Esophagus squamous epithelium (tissue), 5 donors: Measurements from ENCODE around the gene KCNQ1. TPM values are rescaled to one million over a fixed set of nuclear protein-coding genes. Genes with fewer than 3 reads are reported as not detected.

Experiments used
- DNase-seq: peaks from one replicate; lab custom pipeline; 2025; lab: John Stamatoyannopoulos, UW
- H3K27ac ChIP-seq, 4 donors: fragments of 200-600 bp; sonication (generic); one replicate each; pipeline ENCODE4 v1.5.1; 2016 to 2019; ENCODE audit warnings: mild to moderate bottlenecking in 1 of 4
- H3K27me3 ChIP-seq, 4 donors: fragments of 200-600 bp; sonication (generic); 1 replicate in 3 of 4; 2 replicates in 1 of 4; pipeline versions ENCODE4 v1.5.1 to v1.6.0; 2017 to 2021; ENCODE audit warnings: antibody characterized with exemption in 1 of 4
- H3K36me3 ChIP-seq, 3 donors: fragments of 200-600 bp; sonication (generic); one replicate each; pipeline ENCODE4 v1.5.1; 2016 to 2019
- H3K4me1 ChIP-seq, 3 donors: fragments of 200-600 bp; sonication (generic); one replicate each; pipeline ENCODE4 v1.5.1; 2017 to 2019
- H3K4me3 ChIP-seq, 4 donors: fragments of 200-600 bp; sonication (generic); 1 replicate in 3 of 4; 2 replicates in 1 of 4; pipeline ENCODE4 v1.5.1; 2016 to 2019; ENCODE audit warnings: mild to moderate bottlenecking in 2 of 4, moderate library complexity in 1 of 4
- H3K9me3 ChIP-seq, 3 donors: fragments of 200-600 bp; sonication (generic); one replicate each; pipeline ENCODE4 v1.5.1; 2016 to 2019
- CTCF ChIP-seq, 6 experiments: fragments of 450-650 bp in 4 of 6; fragments of 200-600 bp in 2 of 6; sonication (generic) in 2 of 6; IDR thresholded peaks; one replicate each; pipeline ENCODE4 v1.5.1; 2016 to 2019; ENCODE audit warnings: antibody characterized with exemption in 6 of 6, mild to moderate bottlenecking in 4 of 6, moderate library complexity in 4 of 6
- POLR2A ChIP-seq, 4 donors: fragments of 450-650 bp; IDR thresholded peaks; one replicate each; pipeline ENCODE4 v1.6.1; 2017; ENCODE audit warnings: antibody characterized with exemption in 4 of 4, mild to moderate bottlenecking in 4 of 4, moderate library complexity in 3 of 4
- WGBS, 2 donors: methylation state at CpG; one replicate each; pipeline ENCODE4 v1.1.5; 2018; 5-methylcytosine and 5-hydroxymethylcytosine counted together
- intact Hi-C: fragments of 100-400 bp; cut with DNase I; formaldehyde crosslinking; loops from one replicate; pipeline ENCODE4 v1.15.0; 2022
- total RNA-seq, 4 donors: library from RNA; depleted of rRNA; stranded (reverse); fragments of >200 nt; gene quantifications; one replicate each; pipeline ENCODE4 v1.1.0, GENCODE V29; 2016
- donor health status: DM: yes; HTN: yes; CAD: no.

Gene KCNQ1
- total RNA-seq, 4 donors from 2014 or later = 0.61 to 3.1 (median 0.72) TPM

- H3K27ac ChIP-seq = no peak overlapping the region
- no peaks in the 10 kb centered on the region for H3K27me3 ChIP-seq
- DNase-seq = no peak
- TF ChIP-seq POLR2A (IDR thresholded peaks at IDR 0.05) (no peak), CTCF (IDR thresholded peaks at IDR 0.05) (no peak)
- H3K9me3 ChIP-seq = peaks cover 0 to 93% (median 57%) of the 10 kb centered on the region in 3 donors
- WGBS, 2 donors = 90 to 91% methylated on average over 5 to 6 of the region's 6 CpGs
- H3K4me1 ChIP-seq = no peaks in the 10 kb centered on the region
- no peak overlapping the region for H3K4me3 ChIP-seq
- H3K36me3 ChIP-seq = no peaks in the 10 kb centered on the region
- intact Hi-C loops = no loop called here
Measured at GRCh38 chr11:2647953-2648352, 203.1 kb downstream of the KCNQ1 start.

GRCh38 chr11:2649400-2649799, 204.6 kb downstream of the KCNQ1 start:
- Histone ChIP-seq H3K4me1 (no peaks in the 10 kb centered on the region), H3K27ac (no peak overlapping the region), H3K9me3 (peaks cover 0 to 86% (median 43%) of the 10 kb centered on the region in 3 donors), H3K4me3 (no peak overlapping the region), H3K36me3 (no peaks in the 10 kb centered on the region), H3K27me3 (no peaks in the 10 kb centered on the region)
- TF ChIP-seq POLR2A (IDR thresholded peaks at IDR 0.05) (no peak), CTCF (IDR thresholded peaks at IDR 0.05) (no peak)
- intact Hi-C loops = no loop called here
- DNase-seq = no peak

GRCh38 chr11:2649848-2650247, 205.0 kb downstream of the KCNQ1 start:
- no peak for TF ChIP-seq POLR2A (IDR thresholded peaks at IDR 0.05)
- TF ChIP-seq CTCF (IDR thresholded peaks at IDR 0.05) = no peak
- DNase-seq = no peak
- intact Hi-C loops = no loop called here
- H3K4me3 ChIP-seq = no peak overlapping the region
- no peaks in the 10 kb centered on the region for H3K27me3 ChIP-seq
- H3K9me3 ChIP-seq = peaks cover 0 to 82% (median 43%) of the 10 kb centered on the region in 3 donors
- no peaks in the 10 kb centered on the region for H3K36me3 ChIP-seq
- WGBS, 2 donors = 86 to 95% methylated on average over 2 of the region's 2 CpGs
- no peaks in the 10 kb centered on the region for H3K4me1 ChIP-seq
- H3K27ac ChIP-seq = no peak overlapping the region

GRCh38 chr11:2650343-2650867, 205.6 kb downstream of the KCNQ1 start:
- Histone ChIP-seq H3K4me3 (no peak overlapping the region), H3K36me3 (no peaks in the 10 kb centered on the region), H3K4me1 (no peaks in the 10 kb centered on the region), H3K27me3 (no peaks in the 10 kb centered on the region), H3K9me3 (peaks cover 0 to 76% (median 38%) of the 10 kb centered on the region in 3 donors), H3K27ac (no peak overlapping the region)
- intact Hi-C loops = no loop called here
- TF ChIP-seq POLR2A (IDR thresholded peaks at IDR 0.05) (no peak), CTCF (IDR thresholded peaks at IDR 0.05) (no peak)
- 94 to 100% methylated on average over 2 of the region's 2 CpGs for WGBS, 2 donors
- DNase-seq = no peak

GRCh38 chr11:2651054-2651617, 206.3 kb downstream of the KCNQ1 start:
- no peak for TF ChIP-seq CTCF (IDR thresholded peaks at IDR 0.05)
- TF ChIP-seq POLR2A (IDR thresholded peaks at IDR 0.05) = no peak
- H3K4me1 ChIP-seq = no peaks in the 10 kb centered on the region
- H3K9me3 ChIP-seq = peaks cover 0 to 69% (median 31%) of the 10 kb centered on the region in 3 donors
- H3K27ac ChIP-seq = no peak overlapping the region
- WGBS, 2 donors = 95 to 100% methylated on average over 3 to 4 of the region's 4 CpGs
- DNase-seq = no peak
- no peaks in the 10 kb centered on the region for H3K27me3 ChIP-seq
- no peaks in the 10 kb centered on the region for H3K36me3 ChIP-seq
- H3K4me3 ChIP-seq = no peak overlapping the region
- intact Hi-C loops = no loop called here
